LNCaP clone FGC (cell line): ENCODE results near the gene SAFB.

Experiments used
- DNase-seq: peaks from one replicate; pipeline ENCODE4 v3.0.0-alpha.2; 2011; ENCODE audit warnings: low read depth
- H3K4me3 ChIP-seq: 2 replicates; pipeline ENCODE4 v1.5.1; 2011; ENCODE audit warnings: mild to moderate bottlenecking, low read depth, low read length, control low read depth
- CTCF ChIP-seq: IDR thresholded peaks from 2 replicates; pipeline ENCODE4 v1.5.1; 2012; ENCODE audit warnings: mild to moderate bottlenecking; ENCODE audit not compliant: control insufficient read depth, insufficient read depth; ENCODE audit errors: extremely low read depth

The SAFB gene

GRCh38 chr19:5585461-5586299 is 37.2 kb upstream of the SAFB start:
- TF ChIP-seq CTCF: no peak
- DNase-seq: no peak
- H3K4me3 ChIP-seq: no peak overlapping the region

- no peak for TF ChIP-seq CTCF
- no peak overlapping the region for H3K4me3 ChIP-seq
- no peak for DNase-seq
These were observed 36.4 kb upstream of the SAFB start for GRCh38 chr19:5586300-5587070.

- DNase-seq: no peak
- no peak for TF ChIP-seq CTCF
- H3K4me3 ChIP-seq: no peak overlapping the region
These were observed 35.8 kb upstream of the SAFB start for GRCh38 chr19:5587071-5587455.

GRCh38 chr19:5587661-5588060 is 35.2 kb upstream of the SAFB start:
- H3K4me3 ChIP-seq: no peak overlapping the region
- no peak for TF ChIP-seq CTCF
- no peak for DNase-seq

- DNase-seq: no peak
- TF ChIP-seq CTCF: no peak
- H3K4me3 ChIP-seq: no peak overlapping the region
These were observed 34.4 kb upstream of the SAFB start for GRCh38 chr19:5588441-5588840.

- no peak overlapping the region for H3K4me3 ChIP-seq
- TF ChIP-seq CTCF: no peak
- no peak for DNase-seq
These were observed 33.8 kb upstream of the SAFB start for GRCh38 chr19:5588906-5589676.
